T47D (cell line): Measurements from ENCODE around the gene ASXL1.
"Not testable (repeated sequence)": the region's sequence is repeated elsewhere in the genome, so short reads cannot be mapped to it uniquely, and the experiment has no call there.

Source experiments
- DNase-seq, 2 experiments: peaks; one replicate each; pipeline versions ENCODE4 v3.0.0 to v3.0.0-alpha.2; 2011 to 2012; ENCODE audit warnings: low read depth in 1 of 2, low spot score in 1 of 2
- JUND ChIP-seq: IDR thresholded peaks from 2 replicates; pipeline ENCODE4 v1.6.1; 2012; ENCODE audit warnings: low read depth
- in situ Hi-C: cut with HindIII; loops from 2 replicates; pipeline ENCODE4 v1.10.0; 2016; ENCODE audit warnings: low sequenced_read_pairs, low pct_unique_long_range_greater_than_20kb

The ASXL1 gene

GRCh38 chr20:32357869-32358631 lies at the start of gene ASXL1:
Gene ASXL1, plus strand, starts transcription at chr20:32358331. Its CDS starts 445 bp downstream, at chr20:32358776.
- TF ChIP-seq JUND = no peak
- peak; percentile 94 to 99 for DNase-seq
- in situ Hi-C loops = no loop called here

GRCh38 chr20:32312718-32313424 lies 45.3 kb upstream of the ASXL1 start:
- no peak for TF ChIP-seq JUND
- in situ Hi-C loops = no loop called here
- no peak for DNase-seq

- no peak for TF ChIP-seq JUND
- no peak for DNase-seq
- in situ Hi-C loops = no loop called here
These were observed 43.4 kb upstream of the ASXL1 start for GRCh38 chr20:32314768-32315167.

GRCh38 chr20:32315399-32315798 lies 42.7 kb upstream of the ASXL1 start:
- no peak for TF ChIP-seq JUND
- DNase-seq = no peak
- in situ Hi-C loops = no loop called here

- in situ Hi-C loops = no loop called here
- DNase-seq = no peak
- TF ChIP-seq JUND = no peak
These were observed 42.2 kb upstream of the ASXL1 start for GRCh38 chr20:32315891-32316290.

- TF ChIP-seq JUND = no peak
- DNase-seq = peak in 1 of 2 experiments; percentile 14
- in situ Hi-C loops = no loop called here
These were observed 41.5 kb upstream of the ASXL1 start for GRCh38 chr20:32316667-32317066.

GRCh38 chr20:32319100-32319499 lies 39.0 kb upstream of the ASXL1 start:
- DNase-seq = no peak
- in situ Hi-C loops = no loop called here
- TF ChIP-seq JUND = no peak

- in situ Hi-C loops = no loop called here
- no peak for DNase-seq
- TF ChIP-seq JUND = no peak
These were observed 37.8 kb upstream of the ASXL1 start for GRCh38 chr20:32320305-32320704.

- in situ Hi-C loops = no loop called here
- DNase-seq = no peak
- no peak for TF ChIP-seq JUND
These were observed 36.7 kb upstream of the ASXL1 start for GRCh38 chr20:32321390-32321789.

GRCh38 chr20:32322260-32322659 lies 35.9 kb upstream of the ASXL1 start:
- DNase-seq, in situ Hi-C loops: not testable (repeated sequence)

GRCh38 chr20:32323761-32324160 lies 34.4 kb upstream of the ASXL1 start:
- in situ Hi-C loops = not testable (repeated sequence)

GRCh38 chr20:32325706-32326503 lies 32.2 kb upstream of the ASXL1 start:
- peak; percentile 87 for TF ChIP-seq JUND
- peak in 1 of 2 experiments; percentile 90 for DNase-seq
- in situ Hi-C loops = no loop called here

More at GRCh38 chr20:32323761-32324160, 34.4 kb upstream of the ASXL1 start:
- DNase-seq = not testable (repeated sequence)

- in situ Hi-C loops = no loop called here
- no peak for DNase-seq
- no peak for TF ChIP-seq JUND
These were observed 31.7 kb upstream of the ASXL1 start for GRCh38 chr20:32326504-32326845.
